ENCODE data around the gene ZBED2. TPM values are rescaled to one million over a fixed set of nuclear protein-coding genes. Genes with fewer than 3 reads are reported as not detected.

ZBED2 gene
- total and polyA plus RNA-seq, 2 experiments from 2014 or later, result not detected

GRCh38 chr3:111616417-111617105 lies 21.4 kb upstream of the ZBED2 start (continued):
- TF ChIP-seq ZNF462 (CRISPR knock-in tag; IDR thresholded peaks at IDR 0.05) (no peak), EZH2 (IDR thresholded peaks at IDR 0.05; ENCODE audit: low read depth, unreplicated experiment) (no peak), NANOG (IDR thresholded peaks at IDR 0.05; ENCODE audit: borderline replicate concordance) (no peak), STAT1 (IDR thresholded peaks at IDR 0.05; ENCODE audit: unreplicated experiment) (no peak), CREB1 (CRISPR knock-in tag; IDR thresholded peaks at IDR 0.05; ENCODE audit: low read depth) (no peak), ZNF331 (CRISPR knock-in tag; IDR thresholded peaks at IDR 0.05; ENCODE audit: low read depth) (no peak)

GRCh38 chr3:111615880-111616279 lies 20.7 kb upstream of the ZBED2 start:
- H3K4me2 ChIP-seq, result no peak overlapping the region
- H3K4me1 ChIP-seq (ENCODE audit: insufficient read depth), result no peaks in the 10 kb centered on the region
- Mint-ChIP-seq H3K36me3 (ENCODE audit: low read depth) (peaks cover 10% of the 10 kb centered on the region), H3K27ac (no peak overlapping the region), H3K27me3 (ENCODE audit: insufficient read depth, low read depth, poor library complexity) (peaks cover 1% of the 10 kb centered on the region), H3K4me1 (no peaks in the 10 kb centered on the region), H3K4me3 (no peak overlapping the region), H3K9me3 (peaks cover 23% of the 10 kb centered on the region)
- DNase-seq (ENCODE audit: low spot score) (no peak), ATAC-seq (no peak)
- H3F3A ChIP-seq (replicated peaks; ENCODE audit: low read depth), result no peaks in the 10 kb centered on the region
- no peaks in the 10 kb centered on the region for H3K79me2 ChIP-seq (replicated peaks; ENCODE audit: insufficient read depth)
- H3K36me3 ChIP-seq (ENCODE audit: insufficient read depth), result peaks cover 6% of the 10 kb centered on the region; the same call in 1 of the 2 replicates
- H4K20me1 ChIP-seq (replicated peaks; ENCODE audit: insufficient read depth), result no peaks in the 10 kb centered on the region
- no peak overlapping the region for H2AFZ ChIP-seq
- H3K27me3 ChIP-seq (ENCODE audit: insufficient read depth), result no peaks in the 10 kb centered on the region
- H3K27ac ChIP-seq (ENCODE audit: low read depth), result no peak overlapping the region
- H3K4me3 ChIP-seq, result no peak overlapping the region
- no peaks in the 10 kb centered on the region for H3K9me2 ChIP-seq (ENCODE audit: insufficient read depth)
- TF ChIP-seq ZNF114 (CRISPR knock-in tag; IDR thresholded peaks at IDR 0.05) (no peak), CTCF (conservative IDR thresholded peaks at IDR 0.05; ENCODE audit: low read depth in 2 of 2) (no peak), STAT1 (IDR thresholded peaks at IDR 0.05; ENCODE audit: unreplicated experiment) (no peak), EZH2 (IDR thresholded peaks at IDR 0.05; ENCODE audit: low read depth, unreplicated experiment) (no peak), NANOG (IDR thresholded peaks at IDR 0.05; ENCODE audit: borderline replicate concordance) (no peak), CREB1 (CRISPR knock-in tag; IDR thresholded peaks at IDR 0.05; ENCODE audit: low read depth) (no peak), EZH2phosphoT487 (IDR thresholded peaks at IDR 0.05; ENCODE audit: unreplicated experiment) (no peak)
- TF ChIP-seq, protein P1, sequence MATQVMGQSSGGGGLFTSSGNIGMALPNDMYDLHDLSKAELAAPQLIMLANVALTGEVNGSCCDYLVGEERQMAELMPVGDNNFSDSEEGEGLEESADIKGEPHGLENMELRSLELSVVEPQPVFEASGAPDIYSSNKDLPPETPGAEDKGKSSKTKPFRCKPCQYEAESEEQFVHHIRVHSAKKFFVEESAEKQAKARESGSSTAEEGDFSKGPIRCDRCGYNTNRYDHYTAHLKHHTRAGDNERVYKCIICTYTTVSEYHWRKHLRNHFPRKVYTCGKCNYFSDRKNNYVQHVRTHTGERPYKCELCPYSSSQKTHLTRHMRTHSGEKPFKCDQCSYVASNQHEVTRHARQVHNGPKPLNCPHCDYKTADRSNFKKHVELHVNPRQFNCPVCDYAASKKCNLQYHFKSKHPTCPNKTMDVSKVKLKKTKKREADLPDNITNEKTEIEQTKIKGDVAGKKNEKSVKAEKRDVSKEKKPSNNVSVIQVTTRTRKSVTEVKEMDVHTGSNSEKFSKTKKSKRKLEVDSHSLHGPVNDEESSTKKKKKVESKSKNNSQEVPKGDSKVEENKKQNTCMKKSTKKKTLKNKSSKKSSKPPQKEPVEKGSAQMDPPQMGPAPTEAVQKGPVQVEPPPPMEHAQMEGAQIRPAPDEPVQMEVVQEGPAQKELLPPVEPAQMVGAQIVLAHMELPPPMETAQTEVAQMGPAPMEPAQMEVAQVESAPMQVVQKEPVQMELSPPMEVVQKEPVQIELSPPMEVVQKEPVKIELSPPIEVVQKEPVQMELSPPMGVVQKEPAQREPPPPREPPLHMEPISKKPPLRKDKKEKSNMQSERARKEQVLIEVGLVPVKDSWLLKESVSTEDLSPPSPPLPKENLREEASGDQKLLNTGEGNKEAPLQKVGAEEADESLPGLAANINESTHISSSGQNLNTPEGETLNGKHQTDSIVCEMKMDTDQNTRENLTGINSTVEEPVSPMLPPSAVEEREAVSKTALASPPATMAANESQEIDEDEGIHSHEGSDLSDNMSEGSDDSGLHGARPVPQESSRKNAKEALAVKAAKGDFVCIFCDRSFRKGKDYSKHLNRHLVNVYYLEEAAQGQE (IDR thresholded peaks at IDR 0.05; ENCODE audit: unreplicated experiment), result no peak

All from GM23338 (cell line).